ENCODE measurements around the gene GLI1.
"Not testable (repeated sequence)": the region's sequence is repeated elsewhere in the genome, so short reads cannot be mapped to it uniquely, and the experiment has no call there.

GRCh38 chr12:57444337-57444736, 15.2 kb upstream of the GLI1 start:
- not testable (repeated sequence) for TF ChIP-seq POLR2A (IDR thresholded peaks at IDR 0.05; ENCODE audit: low read depth, low read length); TAF1 (IDR thresholded peaks at IDR 0.05; ENCODE audit: borderline replicate concordance, low read depth, low read length)

All from GM12892 (cell line).